SU-DHL-6 (cell line): ENCODE data around the gene CDC20.

Experiments
- EZH2phosphoT487 ChIP-seq: fragments of 200-600 bp; sonication (generic), shearing (Covaris generic); conservative IDR thresholded peaks from 2 replicates; pipeline ENCODE4 v1.6.1; 2018; ENCODE audit warnings: mild to moderate bottlenecking, antibody characterized with exemption, low read length, moderate library complexity, mixed read lengths
- TF ChIP-seq, protein P1 (sequence below): fragments of 200-600 bp; sonication (generic); IDR thresholded peaks from one replicate; pipeline ENCODE4 v1.5.1; 2017; ENCODE audit warnings: antibody characterized with exemption, mild to moderate bottlenecking, low read length, moderate library complexity; ENCODE audit not compliant: insufficient read depth, poor library complexity, severe bottlenecking

DNA sequence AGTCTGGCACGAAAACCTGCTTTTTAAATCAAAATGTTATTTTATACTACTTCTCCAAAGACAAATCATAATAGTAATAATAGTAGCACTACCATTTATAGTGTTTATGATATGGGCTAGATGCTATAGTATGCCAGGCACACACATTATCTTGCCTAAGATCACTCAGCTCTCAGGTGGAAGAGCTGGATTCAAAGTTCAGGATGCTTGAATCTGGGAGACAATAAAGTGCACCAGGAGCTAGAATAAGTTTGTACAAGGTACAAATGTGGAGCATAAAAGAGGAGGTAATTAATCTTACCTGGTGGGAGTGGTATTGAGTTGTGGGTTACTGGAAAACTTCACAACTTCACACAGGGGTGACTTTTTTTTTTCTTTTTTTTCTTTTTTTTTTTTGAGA, 19.1 kb downstream of the CDC20 start:
- TF ChIP-seq, protein P1, sequence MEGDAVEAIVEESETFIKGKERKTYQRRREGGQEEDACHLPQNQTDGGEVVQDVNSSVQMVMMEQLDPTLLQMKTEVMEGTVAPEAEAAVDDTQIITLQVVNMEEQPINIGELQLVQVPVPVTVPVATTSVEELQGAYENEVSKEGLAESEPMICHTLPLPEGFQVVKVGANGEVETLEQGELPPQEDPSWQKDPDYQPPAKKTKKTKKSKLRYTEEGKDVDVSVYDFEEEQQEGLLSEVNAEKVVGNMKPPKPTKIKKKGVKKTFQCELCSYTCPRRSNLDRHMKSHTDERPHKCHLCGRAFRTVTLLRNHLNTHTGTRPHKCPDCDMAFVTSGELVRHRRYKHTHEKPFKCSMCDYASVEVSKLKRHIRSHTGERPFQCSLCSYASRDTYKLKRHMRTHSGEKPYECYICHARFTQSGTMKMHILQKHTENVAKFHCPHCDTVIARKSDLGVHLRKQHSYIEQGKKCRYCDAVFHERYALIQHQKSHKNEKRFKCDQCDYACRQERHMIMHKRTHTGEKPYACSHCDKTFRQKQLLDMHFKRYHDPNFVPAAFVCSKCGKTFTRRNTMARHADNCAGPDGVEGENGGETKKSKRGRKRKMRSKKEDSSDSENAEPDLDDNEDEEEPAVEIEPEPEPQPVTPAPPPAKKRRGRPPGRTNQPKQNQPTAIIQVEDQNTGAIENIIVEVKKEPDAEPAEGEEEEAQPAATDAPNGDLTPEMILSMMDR: no peak
- TF ChIP-seq EZH2phosphoT487: no peak
